ENCODE data around the gene ANK3. TPM values are rescaled to one million over a fixed set of nuclear protein-coding genes. Genes with fewer than 3 reads are reported as not detected.

The ANK3 gene
- total RNA-seq, 4 donors from 2014 or later = 125 to 171 (median 149) TPM

DNA sequence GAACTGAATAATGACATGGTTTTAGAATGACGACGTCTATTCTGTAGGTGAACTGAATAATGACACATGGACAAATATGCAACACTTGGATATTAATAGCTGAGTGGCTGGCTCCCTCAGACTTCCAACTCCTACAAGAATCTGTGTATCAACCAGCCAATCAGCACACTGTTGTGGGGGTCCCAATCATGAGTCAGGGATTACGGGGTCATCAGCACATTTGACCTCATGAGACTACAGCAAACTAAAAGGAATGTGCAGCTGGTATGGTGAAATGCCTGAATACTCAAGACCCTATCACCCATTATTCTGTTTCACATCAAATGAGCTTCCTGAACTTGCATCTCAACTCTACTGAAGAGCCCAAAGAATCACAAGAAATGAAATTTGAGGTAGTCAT is 192.5 kb downstream of the ANK3 start:
- ATAC-seq (no peak), DNase-seq (no peak)
- Histone ChIP-seq H3K4me1 (no peaks in the 10 kb centered on the region), H3K27me3 (no peaks in the 10 kb centered on the region), H3K36me3 (no peaks in the 10 kb centered on the region), H3K9me3 (no peaks in the 10 kb centered on the region), H3K27ac (no peak overlapping the region), H3K4me3 (no peak overlapping the region)
- TF ChIP-seq POLR2A (IDR thresholded peaks at IDR 0.05) (no peak), CTCF (IDR thresholded peaks at IDR 0.05 in 4 of 5, conservative IDR thresholded peaks at IDR 0.05 in 1 of 5) (no peak)
- intact Hi-C loops (cut with DNase I; ENCODE audit: low total_unique reads) = no loop called here
- in situ Hi-C loops (cut with MboI; ENCODE audit: low sequenced_read_pairs in 4 of 4) = no loop called here

DNA sequence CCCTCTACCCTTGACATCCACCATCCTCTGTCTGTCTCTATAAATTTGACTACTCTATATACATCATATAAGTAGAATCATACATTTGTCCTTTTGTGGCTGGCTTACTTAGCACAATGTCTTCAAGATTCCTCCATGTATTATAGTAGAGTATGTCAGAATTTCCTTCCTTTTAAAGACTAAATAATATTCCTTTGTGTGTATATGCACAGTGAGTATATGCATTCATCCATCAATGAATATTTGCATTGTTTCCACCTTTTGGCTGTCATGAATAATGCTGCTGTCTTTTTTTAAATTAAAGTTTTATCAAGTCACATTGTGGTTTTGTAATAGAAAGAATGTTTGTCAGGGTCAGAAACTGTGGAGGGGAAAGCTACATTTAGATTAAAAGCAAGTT is 195.3 kb downstream of the ANK3 start:
- intact Hi-C loops (cut with DNase I; ENCODE audit: low total_unique reads) = no loop called here
- no peak overlapping the region for H3K4me3 ChIP-seq

DNA sequence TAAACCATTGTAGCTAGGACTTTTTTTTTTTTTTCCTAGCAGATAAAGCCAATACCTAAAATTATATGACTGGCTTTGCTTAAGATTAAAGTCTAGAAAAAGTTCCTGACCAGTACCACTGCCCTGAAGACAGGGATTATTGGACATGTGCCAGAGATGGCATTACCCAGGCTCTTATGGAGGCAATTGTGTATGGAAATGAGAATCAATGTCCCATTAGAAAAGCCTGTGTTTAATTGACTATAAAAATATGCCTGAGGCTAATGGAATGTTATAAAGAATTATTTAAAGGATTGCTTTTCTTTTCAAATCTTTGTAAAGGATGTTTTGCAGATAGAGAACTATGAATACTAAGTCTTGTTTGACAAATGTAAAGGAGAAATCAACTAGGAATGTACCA is 196.7 kb downstream of the ANK3 start:
- H3K36me3 ChIP-seq = no peaks in the 10 kb centered on the region
- intact Hi-C loops (cut with DNase I; ENCODE audit: low total_unique reads) (no loop called here), in situ Hi-C loops (cut with MboI; ENCODE audit: low sequenced_read_pairs in 4 of 4) (no loop called here)
- no peak overlapping the region for H3K4me3 ChIP-seq
- ATAC-seq = no peak
- H3K9me3 ChIP-seq = no peaks in the 10 kb centered on the region
- no peaks in the 10 kb centered on the region for H3K27me3 ChIP-seq
- H3K27ac ChIP-seq = no peak overlapping the region
- H3K4me1 ChIP-seq = peaks cover 16 to 23% of the 10 kb centered on the region in 2 donors
- no peak for DNase-seq
- no peak for TF ChIP-seq POLR2A (IDR thresholded peaks at IDR 0.05)
- TF ChIP-seq CTCF (IDR thresholded peaks at IDR 0.05 in 4 of 5, conservative IDR thresholded peaks at IDR 0.05 in 1 of 5) = no peak

More for the DNA sequence above, 195.3 kb downstream of the ANK3 start:
- TF ChIP-seq POLR2A (IDR thresholded peaks at IDR 0.05) (no peak), CTCF (IDR thresholded peaks at IDR 0.05 in 4 of 5, conservative IDR thresholded peaks at IDR 0.05 in 1 of 5) (no peak)
- Histone ChIP-seq H3K36me3 (no peaks in the 10 kb centered on the region), H3K9me3 (no peaks in the 10 kb centered on the region), H3K4me1 (peaks cover 3 to 8% of the 10 kb centered on the region in 2 donors), H3K27ac (no peak overlapping the region), H3K27me3 (no peaks in the 10 kb centered on the region)
- in situ Hi-C loops (cut with MboI; ENCODE audit: low sequenced_read_pairs in 4 of 4) = no loop called here
- DNase-seq (no peak), ATAC-seq (no peak)

DNA sequence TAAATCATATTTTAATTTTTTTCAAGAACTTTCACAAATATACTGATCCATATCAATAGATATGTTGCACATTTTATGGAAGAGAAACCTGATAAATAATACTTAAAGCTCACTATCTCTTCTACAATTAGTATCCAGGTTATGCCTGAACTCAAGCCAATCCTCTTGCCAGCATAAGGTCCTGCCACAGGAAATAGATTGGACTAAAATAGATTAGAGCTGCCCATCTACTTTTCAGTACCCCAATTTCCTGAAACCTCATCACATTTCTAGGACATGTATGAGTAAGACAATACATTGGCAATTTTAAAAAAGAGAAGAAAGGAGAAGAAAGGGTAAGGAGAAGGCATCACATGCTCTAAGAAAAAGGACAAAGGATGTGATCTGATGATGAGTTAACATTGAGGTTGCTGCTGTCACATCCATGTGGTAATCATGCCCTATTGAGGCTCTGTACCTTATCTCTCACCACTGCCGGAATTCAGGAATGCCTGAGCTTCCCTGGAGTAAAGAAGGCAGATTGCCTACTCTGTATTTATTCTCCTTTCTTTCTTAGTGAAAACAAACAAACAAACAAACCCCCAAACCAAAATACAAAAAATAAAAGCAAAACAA is 199.7 kb downstream of the ANK3 start:
- H3K9me3 ChIP-seq = no peaks in the 10 kb centered on the region
- no peak overlapping the region for H3K4me3 ChIP-seq
- no peak overlapping the region for H3K27ac ChIP-seq
- no peaks in the 10 kb centered on the region for H3K36me3 ChIP-seq
- DNase-seq (no peak), ATAC-seq (no peak)
- in situ Hi-C loops (cut with MboI; ENCODE audit: low sequenced_read_pairs in 4 of 4) (no loop called here), intact Hi-C loops (cut with DNase I; ENCODE audit: low total_unique reads) (loop anchor here (5.0 kb wide), 1 partner anchor 73 kb away; no protein-coding TSS in a partner anchor)
- H3K4me1 ChIP-seq = peaks cover 27 to 32% of the 10 kb centered on the region in 2 donors
- TF ChIP-seq POLR2A (IDR thresholded peaks at IDR 0.05) (no peak), CTCF (IDR thresholded peaks at IDR 0.05 in 4 of 5, conservative IDR thresholded peaks at IDR 0.05 in 1 of 5) (no peak)
- no peaks in the 10 kb centered on the region for H3K27me3 ChIP-seq

DNA sequence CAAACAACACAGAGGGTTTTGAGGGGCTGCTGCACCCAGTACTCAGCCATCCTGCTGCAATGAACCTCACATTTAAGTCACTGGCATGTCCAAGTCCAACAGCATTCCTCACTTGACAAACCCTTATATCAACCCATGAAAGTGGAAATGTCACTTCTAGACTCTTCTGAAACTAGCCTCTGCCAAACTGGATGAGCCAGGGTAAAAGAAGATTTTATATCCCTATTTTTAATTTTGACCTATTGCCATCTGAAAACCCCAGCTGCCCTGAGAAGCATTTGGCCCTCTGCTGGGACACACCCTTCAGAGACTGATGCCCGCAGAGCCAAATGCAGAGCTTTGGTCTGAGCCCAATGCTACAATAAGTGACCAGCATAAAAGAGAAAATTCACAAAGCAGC is 201.1 kb downstream of the ANK3 start:
- Histone ChIP-seq H3K9me3 (no peaks in the 10 kb centered on the region), H3K27me3 (no peaks in the 10 kb centered on the region), H3K4me1 (peaks cover 27 to 32% of the 10 kb centered on the region in 2 donors), H3K36me3 (no peaks in the 10 kb centered on the region), H3K4me3 (no peak overlapping the region), H3K27ac (peak overlapping the region in 2 of 4 donors; percentile 3 to 37)
- ATAC-seq (peak in 1 of 2 donors; percentile 27), DNase-seq (no peak)
- in situ Hi-C loops (cut with MboI; ENCODE audit: low sequenced_read_pairs in 4 of 4) (no loop called here), intact Hi-C loops (cut with DNase I; ENCODE audit: low total_unique reads) (loop anchor here (5.0 kb wide), 1 partner anchor 71 kb away; no protein-coding TSS in a partner anchor)
- TF ChIP-seq POLR2A (IDR thresholded peaks at IDR 0.05) = no peak
- TF ChIP-seq CTCF (IDR thresholded peaks at IDR 0.05 in 4 of 5, conservative IDR thresholded peaks at IDR 0.05 in 1 of 5) = no peak
